ENCODE results near the gene TWF2.

TWF2 gene

DNA sequence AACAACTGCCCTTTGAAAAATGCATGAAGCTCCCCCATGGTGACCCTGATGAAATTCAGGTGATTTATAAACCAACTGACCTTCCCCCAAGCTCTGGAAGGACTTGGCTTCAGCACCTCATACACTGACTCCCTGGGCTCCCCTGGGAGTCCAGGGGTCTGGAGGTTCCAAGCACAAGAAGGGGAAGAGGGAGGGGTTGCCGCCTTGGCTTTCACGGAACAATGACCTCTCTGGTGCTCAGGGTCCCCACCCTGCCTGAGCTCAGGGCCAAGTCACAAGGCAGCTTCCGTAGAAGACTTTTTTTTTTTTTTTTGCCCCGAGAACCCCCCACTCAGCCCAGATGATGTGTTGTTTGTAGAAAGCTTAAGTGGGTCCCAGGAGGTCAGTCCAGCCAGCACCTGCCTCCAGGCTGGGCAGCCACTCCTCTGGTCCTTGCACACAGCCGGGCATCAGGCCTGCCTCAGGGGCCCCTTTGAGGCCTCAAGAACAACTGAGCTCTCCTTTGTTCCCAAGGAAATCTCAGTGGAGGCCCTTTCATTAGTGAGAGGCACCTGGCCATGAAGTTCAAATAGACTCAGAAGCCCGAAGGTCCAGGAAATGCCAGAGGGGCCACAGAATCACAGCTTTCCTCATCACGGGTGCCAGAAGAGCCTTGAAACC is 55.0 kb downstream of the TWF2 start:
- no peak for DNase-seq (ENCODE audit: low read depth in 2 of 2, low spot score in 1 of 2)

DNA sequence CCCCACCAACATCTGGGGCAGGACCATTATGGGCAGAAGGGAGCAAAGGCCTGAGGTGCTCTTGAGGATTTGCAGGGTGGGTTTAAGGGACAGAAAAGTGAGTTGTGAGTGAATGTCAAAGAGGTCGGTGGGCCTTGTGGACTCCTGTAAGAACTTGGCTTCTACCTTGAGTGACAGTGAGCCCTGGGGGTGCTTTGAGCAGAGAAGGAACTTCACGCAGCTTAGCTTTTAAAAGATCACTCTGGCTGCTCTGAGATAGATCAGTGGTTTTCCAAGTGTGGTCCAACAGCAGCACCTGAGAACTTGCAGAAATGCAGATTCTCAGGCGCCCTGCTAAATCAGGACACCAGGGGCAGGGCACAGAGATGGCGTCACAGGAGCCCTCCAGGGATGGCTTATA is 56.3 kb downstream of the TWF2 start:
- no peak for DNase-seq (ENCODE audit: low read depth in 2 of 2, low spot score in 1 of 2)

DNA sequence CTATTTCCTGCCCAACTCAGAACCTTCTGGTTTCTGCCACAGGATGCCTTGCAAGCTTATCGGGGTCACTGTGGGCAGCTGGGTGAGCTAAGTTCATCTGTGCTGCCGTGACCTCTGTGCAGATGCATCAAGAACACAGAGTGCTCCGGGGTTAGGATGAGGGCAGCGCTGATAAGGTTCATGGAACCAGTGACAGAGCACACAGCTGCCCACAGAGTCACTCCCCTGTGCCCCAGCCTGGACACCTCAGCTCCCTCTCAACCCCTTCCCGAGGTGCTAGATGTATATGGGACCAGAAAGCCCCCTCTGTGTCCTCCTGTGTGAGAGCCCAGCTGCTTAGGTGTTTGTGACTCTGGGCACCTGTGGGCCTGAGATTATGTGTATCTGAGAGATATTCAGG is 56.8 kb downstream of the TWF2 start:
- no peak for DNase-seq (ENCODE audit: low read depth in 2 of 2, low spot score in 1 of 2)

DNA sequence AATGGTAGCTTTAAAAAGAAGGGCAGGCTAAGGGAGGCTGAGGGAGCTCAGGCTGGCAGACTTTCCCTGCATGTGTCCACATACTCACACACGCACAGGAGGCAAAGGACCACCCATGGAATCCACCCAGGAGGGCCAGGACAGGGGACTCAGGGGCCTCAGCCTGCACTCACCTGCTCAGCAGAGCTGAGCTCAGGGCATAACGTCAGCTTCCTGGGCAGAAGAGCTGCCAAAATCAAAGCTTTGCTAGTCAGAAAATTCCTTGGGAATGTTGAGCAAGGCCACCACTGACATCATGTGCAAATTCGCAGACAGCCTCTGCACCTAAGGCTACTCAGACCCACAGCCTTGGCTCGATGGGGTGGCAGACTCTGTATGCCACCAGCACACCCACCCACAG is 57.4 kb downstream of the TWF2 start:
- DNase-seq (ENCODE audit: low read depth in 2 of 2, low spot score in 1 of 2), result no peak

All from stimulated activated CD8-positive, alpha-beta memory T cell treated with anti-CD3 and anti-CD28 coated beads, Interleukin-4, amount 100 ng/mL, for 4 hours (primary cell).